ENCODE measurements around the gene TMEM205. TPM values are rescaled to one million over a fixed set of nuclear protein-coding genes. Genes with fewer than 3 reads are reported as not detected.
A peak's percentile ranks its signal among the peaks of the same experiment; 100 is the strongest.

Gene TMEM205
- total and polyA plus RNA-seq, 2 of the 13 experiments (the other 11 are each of a cell fraction or from before 2014, with no cell fraction given) = 45.5 to 98.7 TPM

GRCh38 chr19:11375143-11375948, 29.3 kb upstream of the TMEM205 start (continued):
- no peak for TF ChIP-seq ZNF10 (CRISPR knock-in tag; IDR thresholded peaks at IDR 0.05; ENCODE audit: borderline replicate concordance, low read depth)
- no peak for TF ChIP-seq RXRA (CRISPR knock-in tag; IDR thresholded peaks at IDR 0.05)
- TF ChIP-seq ZBTB33 (CRISPR knock-in tag; IDR thresholded peaks at IDR 0.05) = no peak
- TF ChIP-seq ZNF660 (CRISPR knock-in tag; IDR thresholded peaks at IDR 0.05; ENCODE audit: borderline replicate concordance, low read depth) = no peak; the same call in 1 of the 2 replicates
- no peak for TF ChIP-seq THAP9 (CRISPR knock-in tag; IDR thresholded peaks at IDR 0.05; ENCODE audit: borderline replicate concordance)
- TF ChIP-seq NFAT5 (CRISPR knock-in tag; IDR thresholded peaks at IDR 0.05) = peak; percentile 55; the same call in 1 of the 2 replicates
- peak; percentile 36; the same call in 1 of the 2 replicates for TF ChIP-seq BCL3 (CRISPR knock-in tag; IDR thresholded peaks at IDR 0.05)
- peak; percentile 76; the same call in 1 of the 2 replicates for TF ChIP-seq ZNF598 (CRISPR knock-in tag; IDR thresholded peaks at IDR 0.05; ENCODE audit: borderline replicate concordance)
- 0 out of 2 replicates have a peak, but pooled peaks have one; percentile 28 for TF ChIP-seq ZNF343 (CRISPR knock-in tag; IDR thresholded peaks at IDR 0.05)
- no peak for TF ChIP-seq ZNF282 (IDR thresholded peaks at IDR 0.05; ENCODE audit: partially characterized antibody)
- peak; percentile 48; the same call in 1 of the 2 replicates for TF ChIP-seq ZNF547 (CRISPR knock-in tag; IDR thresholded peaks at IDR 0.05)
- TF ChIP-seq ZNF44 (CRISPR knock-in tag; IDR thresholded peaks at IDR 0.05) = no peak
- TF ChIP-seq HNF4G (IDR thresholded peaks at IDR 0.05; ENCODE audit: borderline replicate concordance, low read depth, low read length) = no peak
- TF ChIP-seq HNF4G (CRISPR knock-in tag; IDR thresholded peaks at IDR 0.05; ENCODE audit: borderline replicate concordance, low read depth) = 0 out of 2 replicates have a peak, but pooled peaks have one; percentile 62
- no peak for TF ChIP-seq ZMYM4 (CRISPR knock-in tag; IDR thresholded peaks at IDR 0.05)
- no peak for TF ChIP-seq PPARG (CRISPR knock-in tag; conservative IDR thresholded peaks at IDR 0.05)
